Measurements from ENCODE around the gene SLAMF8.

SLAMF8 gene

DNA sequence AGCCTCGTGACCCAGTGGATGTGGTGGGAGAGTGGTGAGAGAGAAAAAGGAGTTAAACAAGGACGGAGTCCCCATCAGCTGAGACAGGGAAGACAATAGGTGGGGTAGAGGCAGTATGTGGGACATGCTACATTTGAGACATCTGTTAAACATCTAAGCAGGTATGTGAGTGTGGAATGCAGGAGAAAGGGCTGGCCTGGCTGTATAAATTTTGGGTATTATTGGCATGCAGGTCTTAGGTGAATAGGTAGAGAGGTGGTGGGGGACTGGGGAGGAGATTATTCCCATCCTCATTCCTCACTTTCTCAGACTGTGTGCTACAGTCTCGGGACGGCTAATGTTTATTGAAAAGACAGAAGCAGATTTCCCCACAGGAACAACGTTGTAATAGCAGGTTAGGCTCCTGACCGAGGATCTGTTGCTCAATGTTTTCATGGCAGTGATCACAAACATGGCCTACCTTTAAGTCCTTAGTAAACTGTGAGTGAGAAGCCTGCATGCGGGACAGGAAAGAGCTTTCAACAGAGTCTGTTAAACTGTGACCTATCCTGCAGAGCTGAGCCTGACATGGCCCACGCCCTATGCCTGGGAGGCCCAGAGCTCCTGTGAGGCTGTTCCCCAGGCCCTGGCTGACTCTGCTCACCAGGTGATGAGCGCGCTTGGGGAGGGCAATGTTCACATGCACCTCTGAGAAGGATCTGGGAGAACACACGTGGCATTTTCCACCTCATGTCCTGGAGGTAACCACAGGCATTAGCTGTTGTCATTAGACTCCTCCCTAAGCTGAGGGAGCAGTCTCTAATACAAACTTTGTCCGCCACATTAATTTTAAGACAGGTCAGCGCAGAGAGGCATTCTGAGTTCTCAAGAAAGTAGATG is 19.3 kb downstream of the SLAMF8 start:
- Mint-ChIP-seq H3K9me3 (no peaks in the 10 kb centered on the region), H3K36me3 (ENCODE audit: insufficient read depth) (no peaks in the 10 kb centered on the region), H3K27me3 (no peaks in the 10 kb centered on the region), H3K4me3 (no peak overlapping the region), H3K4me1 (ENCODE audit: low read depth in 2 of 2) (peaks cover 9 to 40% of the 10 kb centered on the region in 2 donors), H3K27ac (no peak overlapping the region)
- no peak for ATAC-seq (replicated peaks)
- DNase-seq: no peak

DNA sequence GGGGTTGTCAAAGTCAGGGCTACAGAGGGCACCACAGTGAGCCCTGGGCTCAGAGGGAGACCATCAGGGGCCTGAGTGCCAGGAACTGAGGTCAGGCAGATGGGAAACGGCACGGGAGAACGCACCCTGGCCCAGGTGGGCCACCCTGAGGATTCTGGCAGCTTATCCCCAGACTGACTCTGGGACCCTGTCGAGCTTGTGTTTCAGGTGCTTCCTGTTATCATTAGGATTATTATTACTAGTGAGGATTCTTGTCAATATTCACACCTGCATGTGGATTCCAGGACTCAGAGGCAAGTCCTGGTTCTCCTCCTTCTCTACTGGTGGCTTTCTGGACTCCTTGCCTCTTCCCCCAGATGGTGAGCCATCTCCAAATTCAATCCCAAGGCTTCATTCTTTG is 20.6 kb downstream of the SLAMF8 start:
- H3K27me3 Mint-ChIP-seq: no peaks in the 10 kb centered on the region
- no peak for ATAC-seq (replicated peaks)
- H3K4me3 Mint-ChIP-seq: no peak overlapping the region
- H3K36me3 Mint-ChIP-seq (ENCODE audit: insufficient read depth): no peaks in the 10 kb centered on the region
- peak overlapping the region in 1 of 2 donors; percentile 1 for H3K27ac Mint-ChIP-seq
- no peaks in the 10 kb centered on the region for H3K9me3 Mint-ChIP-seq
- H3K4me1 Mint-ChIP-seq (ENCODE audit: low read depth in 2 of 2): peaks cover 16 to 43% of the 10 kb centered on the region in 2 donors
- no peak for DNase-seq

DNA sequence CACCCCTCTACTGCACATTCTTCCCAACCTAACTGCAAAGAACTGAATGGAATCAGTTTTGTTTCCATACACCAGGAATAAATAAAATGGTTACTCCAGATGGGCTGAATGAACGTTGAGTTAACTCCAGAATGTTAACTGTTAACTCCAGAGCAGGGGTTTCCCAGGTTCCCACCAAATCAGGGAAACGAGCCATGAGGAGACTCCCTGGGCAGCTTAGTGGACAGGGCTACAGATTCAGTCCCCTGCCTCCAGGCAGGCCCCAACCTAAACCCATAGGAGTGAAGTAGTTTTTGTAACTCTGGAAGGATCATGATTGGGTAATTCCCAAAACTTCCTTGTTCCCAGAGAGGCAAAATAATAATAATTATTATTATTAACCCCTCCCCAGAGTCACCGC is 21.7 kb downstream of the SLAMF8 start:
- ATAC-seq (replicated peaks) (no peak), DNase-seq (no peak)
- H3K9me3 Mint-ChIP-seq: no peaks in the 10 kb centered on the region
- H3K36me3 Mint-ChIP-seq (ENCODE audit: insufficient read depth): no peaks in the 10 kb centered on the region
- no peak overlapping the region for H3K4me3 Mint-ChIP-seq
- no peaks in the 10 kb centered on the region for H3K27me3 Mint-ChIP-seq
- peaks cover 17 to 44% of the 10 kb centered on the region in 2 donors for H3K4me1 Mint-ChIP-seq (ENCODE audit: low read depth in 2 of 2)
- no peak overlapping the region for H3K27ac Mint-ChIP-seq

DNA sequence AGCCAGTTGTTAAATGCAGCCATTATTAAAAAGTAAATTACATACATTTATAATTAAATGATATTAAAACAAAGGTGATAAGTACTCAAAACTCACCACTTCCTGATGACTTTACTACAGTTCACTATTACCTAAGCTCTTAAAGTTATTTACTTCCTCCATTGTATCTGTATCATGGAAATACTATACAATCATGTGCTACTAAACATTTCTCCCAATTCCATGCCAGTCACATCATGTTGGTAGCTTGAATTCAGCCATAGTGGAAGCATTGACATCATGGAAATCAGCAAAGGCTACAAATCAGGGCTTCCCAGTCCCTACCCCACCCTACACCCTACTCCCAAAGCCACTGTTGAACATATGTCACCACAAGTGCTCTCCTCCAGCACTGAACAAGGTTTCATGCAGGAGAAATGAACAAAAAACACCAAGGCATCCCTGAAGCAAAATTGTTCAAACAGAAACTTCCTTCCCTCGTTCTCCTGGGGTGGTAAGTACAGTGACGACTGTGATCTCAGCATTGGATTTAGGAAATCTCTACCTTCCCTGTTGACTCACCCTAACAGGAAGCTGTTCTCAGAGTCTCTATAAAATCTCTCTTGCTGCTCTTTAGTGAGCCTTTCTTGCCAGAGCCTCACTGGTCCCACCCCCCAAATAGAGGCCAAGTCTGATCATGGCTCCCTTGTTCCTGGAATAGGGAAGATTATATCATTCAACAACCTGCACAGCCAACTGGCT is 23.1 kb downstream of the SLAMF8 start:
- Mint-ChIP-seq H3K9me3 (no peaks in the 10 kb centered on the region), H3K4me1 (ENCODE audit: low read depth in 2 of 2) (peaks cover 21 to 47% of the 10 kb centered on the region in 2 donors), H3K27ac (peak overlapping the region in 1 of 2 donors; percentile 66), H3K36me3 (ENCODE audit: insufficient read depth) (peaks cover under 1% of the 10 kb centered on the region), H3K4me3 (no peak overlapping the region), H3K27me3 (no peaks in the 10 kb centered on the region)
- ATAC-seq (replicated peaks) (no peak), DNase-seq (no peak)

DNA sequence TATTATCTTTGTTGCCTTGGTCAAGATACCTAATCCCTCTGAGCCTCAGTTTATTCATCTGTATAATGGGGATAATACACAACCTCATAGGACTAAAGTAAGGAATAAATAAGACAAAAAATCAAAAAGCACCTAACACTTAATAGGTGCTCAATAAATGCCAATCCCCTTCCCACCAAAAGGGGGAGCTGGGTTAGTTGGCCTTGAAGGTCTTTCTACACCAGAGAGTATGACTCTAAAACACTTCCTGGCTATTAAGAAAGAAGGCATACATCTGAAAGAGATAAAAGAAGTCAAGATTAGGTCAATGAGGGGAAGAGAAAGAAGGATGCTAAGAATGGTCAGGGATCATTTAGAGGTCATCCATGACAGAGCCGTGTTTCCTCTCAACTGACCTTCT is 24.7 kb downstream of the SLAMF8 start:
- no peaks in the 10 kb centered on the region for H3K27me3 Mint-ChIP-seq
- H3K4me3 Mint-ChIP-seq: no peak overlapping the region
- ATAC-seq (replicated peaks) (no peak), DNase-seq (no peak)
- H3K4me1 Mint-ChIP-seq (ENCODE audit: low read depth in 2 of 2): peaks cover 29 to 51% of the 10 kb centered on the region in 2 donors
- peaks cover 6% of the 10 kb centered on the region for H3K36me3 Mint-ChIP-seq (ENCODE audit: insufficient read depth)
- H3K9me3 Mint-ChIP-seq: no peaks in the 10 kb centered on the region
- peak overlapping the region in 1 of 2 donors; percentile 24 for H3K27ac Mint-ChIP-seq

DNA sequence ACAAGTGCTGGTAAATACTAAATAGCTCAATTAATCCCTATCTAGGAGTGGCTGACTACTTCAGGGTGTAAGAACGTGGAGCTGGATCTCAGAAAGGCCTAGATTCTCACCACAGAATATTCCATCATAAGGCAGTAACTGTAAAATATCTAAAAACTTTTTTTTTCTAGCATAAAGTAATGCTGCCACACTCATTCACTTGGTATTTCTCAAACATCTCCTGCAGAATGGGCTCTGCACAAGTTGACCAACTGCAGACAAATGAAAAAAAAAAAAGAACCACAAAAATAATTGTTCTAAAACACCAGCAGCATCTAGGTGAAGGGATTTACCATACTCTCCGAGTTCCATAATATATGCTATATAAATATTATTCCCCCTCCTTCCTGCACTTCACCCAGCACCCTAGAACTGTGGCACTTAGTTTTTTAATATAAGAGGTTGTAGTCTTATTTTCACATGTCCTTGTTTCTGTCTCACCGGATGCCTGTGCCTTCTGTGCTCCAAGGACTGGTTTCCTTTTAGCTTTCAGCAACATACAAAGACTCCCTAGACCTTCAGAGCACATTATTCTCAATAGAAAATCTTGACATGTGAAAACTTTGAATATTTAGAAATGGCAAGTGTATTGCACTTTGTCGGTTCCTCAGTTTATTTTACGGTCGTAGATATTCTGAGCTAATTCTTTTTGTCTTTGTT is 26.9 kb downstream of the SLAMF8 start:
- DNase-seq (no peak), ATAC-seq (replicated peaks) (no peak)
- H3K27me3 Mint-ChIP-seq: no peaks in the 10 kb centered on the region
- peaks cover 6% of the 10 kb centered on the region for H3K36me3 Mint-ChIP-seq (ENCODE audit: insufficient read depth)
- H3K4me3 Mint-ChIP-seq: peak overlapping the region; percentile 91 to 95
- H3K4me1 Mint-ChIP-seq (ENCODE audit: low read depth in 2 of 2): peaks cover 25 to 42% of the 10 kb centered on the region in 2 donors
- peak overlapping the region; percentile 75 to 90 for H3K27ac Mint-ChIP-seq
- H3K9me3 Mint-ChIP-seq: no peaks in the 10 kb centered on the region

DNA sequence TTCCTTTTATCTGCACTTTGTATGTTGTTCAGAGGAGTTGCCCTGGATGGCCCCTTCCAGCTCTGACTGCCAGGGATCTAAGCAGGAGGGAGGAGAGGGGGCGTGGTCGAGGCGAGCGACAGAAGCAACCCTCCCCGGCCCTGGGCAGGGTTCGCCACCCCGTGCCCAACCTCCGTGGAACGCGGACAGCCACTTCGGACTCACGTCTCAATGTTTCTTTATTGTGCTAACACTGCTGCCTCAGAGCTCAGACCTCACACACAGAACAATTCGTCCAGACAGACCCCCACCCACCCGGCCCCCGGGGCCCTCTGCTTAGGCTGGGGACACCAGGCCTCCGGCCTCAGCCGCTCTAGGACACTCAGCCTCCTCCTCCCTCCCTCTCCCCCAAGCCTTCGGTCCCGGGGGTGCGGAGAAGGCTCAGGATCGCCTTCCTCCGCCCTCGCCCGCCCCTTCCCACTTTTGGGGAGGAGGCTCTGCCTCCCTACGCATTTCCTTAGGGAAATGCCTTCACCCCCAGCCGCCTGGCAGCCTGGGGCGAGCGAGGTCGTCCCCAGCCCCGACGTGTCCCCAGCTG is 27.5 kb downstream of the SLAMF8 start:
- peaks cover 6% of the 10 kb centered on the region for H3K36me3 Mint-ChIP-seq (ENCODE audit: insufficient read depth)

DNA sequence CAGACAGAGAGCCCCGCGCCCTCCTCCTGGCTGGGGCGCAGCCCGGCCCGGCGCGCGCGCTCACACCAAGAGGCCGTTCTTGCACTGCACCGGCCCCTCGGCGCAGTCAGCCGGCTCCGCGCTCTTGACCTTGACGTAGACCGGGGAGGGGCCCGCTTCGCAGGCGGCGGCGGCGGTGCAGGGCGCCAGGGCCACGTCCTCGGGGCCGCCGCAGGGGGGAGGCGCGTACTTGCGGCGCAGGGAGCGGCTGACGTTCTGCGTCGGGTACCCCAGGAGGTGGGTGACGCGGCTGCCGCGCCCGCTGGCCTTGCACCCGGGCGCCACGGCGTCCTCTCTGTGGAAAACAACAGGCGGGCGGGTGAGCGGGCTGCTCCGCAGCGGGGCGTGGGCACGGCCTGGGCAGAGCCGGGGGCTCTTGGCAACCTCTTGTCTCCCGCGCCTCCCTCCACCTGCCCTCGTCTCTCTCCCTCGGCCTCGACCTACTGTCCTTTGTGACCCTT is 28.1 kb downstream of the SLAMF8 start:
- Mint-ChIP-seq H3K9me3 (no peaks in the 10 kb centered on the region), H3K27ac (peak overlapping the region; percentile 91 to 97), H3K4me3 (peak overlapping the region; percentile 91 to 95), H3K27me3 (no peaks in the 10 kb centered on the region), H3K36me3 (ENCODE audit: insufficient read depth) (peaks cover 6% of the 10 kb centered on the region), H3K4me1 (ENCODE audit: low read depth in 2 of 2) (peaks cover 25 to 37% of the 10 kb centered on the region in 2 donors)
- ATAC-seq (replicated peaks) (peak; percentile 93), DNase-seq (peak; percentile 63 to 68 (median 63))

More for the DNA sequence above, 27.5 kb downstream of the SLAMF8 start:
- peak in 1 of 3 experiments; percentile 5 for DNase-seq
- no peaks in the 10 kb centered on the region for H3K27me3 Mint-ChIP-seq
- no peaks in the 10 kb centered on the region for H3K9me3 Mint-ChIP-seq
- peaks cover 25 to 40% of the 10 kb centered on the region in 2 donors for H3K4me1 Mint-ChIP-seq (ENCODE audit: low read depth in 2 of 2)
- peak overlapping the region; percentile 75 to 90 for H3K27ac Mint-ChIP-seq
- peak overlapping the region; percentile 91 to 95 for H3K4me3 Mint-ChIP-seq
- ATAC-seq (replicated peaks): peak; percentile 6

DNA sequence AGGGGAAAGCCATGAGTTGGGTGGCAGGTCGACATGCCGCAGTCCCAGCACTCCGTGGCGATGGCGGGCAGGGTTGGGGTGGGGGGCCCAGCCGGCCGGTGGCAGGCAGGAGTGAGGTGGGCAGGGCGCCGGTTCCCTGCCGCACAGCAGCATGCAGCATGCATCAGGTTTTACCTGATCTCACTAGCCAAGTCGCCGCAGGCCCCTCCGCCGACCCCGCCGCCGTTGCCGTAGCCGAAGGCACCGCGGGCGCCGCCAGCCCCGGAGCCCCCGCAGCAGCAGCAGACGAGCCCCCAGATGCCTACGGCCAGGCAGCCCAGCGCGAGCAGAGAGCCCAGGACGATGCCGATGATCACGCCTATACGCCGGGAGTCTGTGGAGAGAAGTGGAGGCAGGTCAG is 29.0 kb downstream of the SLAMF8 start:
- Mint-ChIP-seq H3K9me3 (no peaks in the 10 kb centered on the region), H3K4me1 (ENCODE audit: low read depth in 2 of 2) (peaks cover 22 to 27% of the 10 kb centered on the region in 2 donors), H3K36me3 (ENCODE audit: insufficient read depth) (peaks cover 6% of the 10 kb centered on the region), H3K27ac (peak overlapping the region; percentile 91 to 97), H3K4me3 (peak overlapping the region; percentile 91 to 95), H3K27me3 (no peaks in the 10 kb centered on the region)
- DNase-seq: no peak
- ATAC-seq (replicated peaks): no peak

DNA sequence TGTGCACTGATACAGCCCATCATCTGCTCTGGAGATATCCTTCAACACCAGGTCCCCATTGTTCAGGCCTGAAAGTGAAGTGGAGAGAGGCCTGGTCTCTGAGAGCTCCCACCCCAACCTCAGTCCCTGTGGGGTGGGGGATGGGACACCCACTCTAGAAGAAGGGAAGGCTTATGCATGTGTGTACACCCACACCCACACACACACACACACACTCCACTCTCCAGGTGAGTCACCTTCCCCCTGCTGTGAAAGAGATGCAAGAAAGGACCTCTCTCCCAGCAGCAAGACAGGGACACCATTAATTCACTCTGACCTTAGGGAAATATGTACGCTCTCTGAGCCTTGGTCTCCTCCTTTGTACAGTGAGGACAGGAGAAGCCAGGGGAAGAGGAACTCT is 29.9 kb downstream of the SLAMF8 start:
- Mint-ChIP-seq H3K27ac (peak overlapping the region in 1 of 2 donors; percentile 15), H3K4me1 (ENCODE audit: low read depth in 2 of 2) (peaks cover 18 to 20% of the 10 kb centered on the region in 2 donors), H3K36me3 (ENCODE audit: insufficient read depth) (peaks cover 6% of the 10 kb centered on the region), H3K4me3 (peak overlapping the region; percentile 13 to 15), H3K27me3 (peaks cover 0 to 1% of the 10 kb centered on the region in 2 donors), H3K9me3 (no peaks in the 10 kb centered on the region)
- DNase-seq (no peak), ATAC-seq (replicated peaks) (no peak)

DNA sequence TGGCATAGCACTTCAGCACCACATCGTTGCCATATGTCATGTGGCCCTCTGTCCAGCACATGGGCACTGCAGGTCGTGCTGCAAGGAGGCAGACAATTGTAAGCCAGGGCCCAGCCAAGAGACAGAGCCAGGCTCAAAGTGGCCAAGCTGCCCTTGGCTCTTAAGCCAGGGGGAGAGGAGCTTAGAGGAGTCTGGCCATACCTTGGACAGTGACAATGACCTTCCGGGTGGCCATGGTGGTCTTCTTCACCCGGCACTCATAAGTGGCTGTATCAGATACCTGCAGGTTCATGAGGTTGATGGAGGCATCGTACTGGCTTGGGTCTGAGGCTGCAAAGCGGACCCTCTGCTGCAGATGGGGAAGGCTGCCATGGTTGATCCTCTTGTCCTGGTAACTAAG is 31.2 kb downstream of the SLAMF8 start:
- ATAC-seq (replicated peaks): no peak
- Mint-ChIP-seq H3K36me3 (ENCODE audit: insufficient read depth) (peaks cover 6% of the 10 kb centered on the region), H3K27ac (peak overlapping the region; percentile 42 to 69), H3K4me3 (no peak overlapping the region), H3K9me3 (no peaks in the 10 kb centered on the region), H3K4me1 (ENCODE audit: low read depth in 2 of 2) (peaks cover 12 to 16% of the 10 kb centered on the region in 2 donors), H3K27me3 (peaks cover 0 to 6% of the 10 kb centered on the region in 2 donors)
- no peak for DNase-seq

DNA sequence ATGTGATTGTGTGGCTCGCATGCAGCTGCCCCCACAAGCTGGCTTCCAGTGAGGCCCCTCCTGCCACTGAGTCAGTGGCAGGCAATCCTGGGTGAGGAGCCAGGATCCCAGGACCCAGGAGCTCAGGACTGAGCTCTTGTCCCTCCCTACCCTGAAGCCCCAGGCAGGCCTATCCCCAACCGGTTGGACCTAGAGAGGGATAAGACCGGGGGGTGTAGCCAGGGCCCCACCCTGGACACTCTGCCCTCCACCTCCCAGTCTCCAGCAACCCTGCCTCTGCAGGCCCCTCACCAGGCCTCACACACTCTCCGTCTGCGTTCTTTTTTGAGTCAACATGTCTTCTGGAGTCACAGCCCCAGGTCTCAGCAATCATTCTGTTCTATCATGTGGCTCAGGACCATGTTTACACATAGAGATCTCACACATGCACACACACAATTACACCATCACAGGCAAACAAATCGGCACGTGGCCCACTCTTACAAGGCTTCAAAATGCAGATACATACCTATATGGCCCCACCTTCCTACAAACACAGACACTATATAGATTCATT is 33.2 kb downstream of the SLAMF8 start:
- no peak overlapping the region for H3K4me3 Mint-ChIP-seq
- ATAC-seq (replicated peaks): no peak
- no peaks in the 10 kb centered on the region for H3K9me3 Mint-ChIP-seq
- no peak overlapping the region for H3K27ac Mint-ChIP-seq
- no peak for DNase-seq
- peaks cover 0 to 13% of the 10 kb centered on the region in 2 donors for H3K27me3 Mint-ChIP-seq
- H3K36me3 Mint-ChIP-seq (ENCODE audit: insufficient read depth): peaks cover 4% of the 10 kb centered on the region
- H3K4me1 Mint-ChIP-seq (ENCODE audit: low read depth in 2 of 2): peaks cover 6 to 16% of the 10 kb centered on the region in 2 donors

All from effector memory CD8-positive, alpha-beta T cell (primary cell).